Measurements from ENCODE around the gene SMIM15. TPM values are rescaled to one million over a fixed set of nuclear protein-coding genes. Genes with fewer than 3 reads are reported as not detected.
A peak's percentile ranks its signal among the peaks of the same experiment; 100 is the strongest.

The SMIM15 gene
- total and polyA plus RNA-seq, 2 donors (not counting 3 experiments of a cell fraction or from before 2014, with no cell fraction given), result 18.4 to 48.8 TPM

DNA sequence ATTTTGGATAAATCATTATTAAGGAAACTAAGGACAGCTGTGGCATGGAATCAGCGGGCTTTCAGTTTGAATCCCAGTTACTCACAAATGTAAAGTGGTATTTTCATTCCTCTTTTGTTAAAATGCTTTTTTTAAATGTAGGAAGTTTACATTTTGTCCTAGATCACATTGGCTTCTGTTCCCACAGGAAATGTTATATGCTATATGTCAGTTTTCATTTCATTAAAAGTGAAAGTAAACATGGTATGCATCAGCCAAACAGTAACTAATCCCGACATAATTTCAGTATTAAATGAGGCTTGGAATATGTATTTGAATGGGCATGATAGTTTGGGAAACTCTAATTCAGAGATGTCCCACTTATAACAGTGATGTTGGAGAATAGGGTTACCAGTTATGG lies 18.6 kb upstream of the SMIM15 start:
- H3K4me2 ChIP-seq (ENCODE audit: insufficient read depth, low read length), result peak overlapping the region; percentile 97
- no peak for TF ChIP-seq EZH2 (IDR thresholded peaks at IDR 0.05; ENCODE audit: borderline replicate concordance, low read depth, low read length, severe bottlenecking)
- no peak for TF ChIP-seq FOS (IDR thresholded peaks at IDR 0.05; ENCODE audit: borderline replicate concordance, insufficient read depth, low read length)
- TF ChIP-seq GATA2 (IDR thresholded peaks at IDR 0.05; ENCODE audit: insufficient read depth, insufficient read length, low read depth, low read length), result no peak
- TF ChIP-seq, protein P1, sequence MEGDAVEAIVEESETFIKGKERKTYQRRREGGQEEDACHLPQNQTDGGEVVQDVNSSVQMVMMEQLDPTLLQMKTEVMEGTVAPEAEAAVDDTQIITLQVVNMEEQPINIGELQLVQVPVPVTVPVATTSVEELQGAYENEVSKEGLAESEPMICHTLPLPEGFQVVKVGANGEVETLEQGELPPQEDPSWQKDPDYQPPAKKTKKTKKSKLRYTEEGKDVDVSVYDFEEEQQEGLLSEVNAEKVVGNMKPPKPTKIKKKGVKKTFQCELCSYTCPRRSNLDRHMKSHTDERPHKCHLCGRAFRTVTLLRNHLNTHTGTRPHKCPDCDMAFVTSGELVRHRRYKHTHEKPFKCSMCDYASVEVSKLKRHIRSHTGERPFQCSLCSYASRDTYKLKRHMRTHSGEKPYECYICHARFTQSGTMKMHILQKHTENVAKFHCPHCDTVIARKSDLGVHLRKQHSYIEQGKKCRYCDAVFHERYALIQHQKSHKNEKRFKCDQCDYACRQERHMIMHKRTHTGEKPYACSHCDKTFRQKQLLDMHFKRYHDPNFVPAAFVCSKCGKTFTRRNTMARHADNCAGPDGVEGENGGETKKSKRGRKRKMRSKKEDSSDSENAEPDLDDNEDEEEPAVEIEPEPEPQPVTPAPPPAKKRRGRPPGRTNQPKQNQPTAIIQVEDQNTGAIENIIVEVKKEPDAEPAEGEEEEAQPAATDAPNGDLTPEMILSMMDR (IDR thresholded peaks at IDR 0.05; ENCODE audit: extremely low read depth in 1 of 2, insufficient read depth in 1 of 2, low read depth in 1 of 2, low read length in 2 of 2), result no peak
- TF ChIP-seq POLR2AphosphoS5 (IDR thresholded peaks at IDR 0.05; ENCODE audit: insufficient read depth, low read depth, low read length), result no peak
- no peak for TF ChIP-seq POLR2A (IDR thresholded peaks at IDR 0.05; ENCODE audit: low read depth, low read length)
- TF ChIP-seq, protein P2, sequence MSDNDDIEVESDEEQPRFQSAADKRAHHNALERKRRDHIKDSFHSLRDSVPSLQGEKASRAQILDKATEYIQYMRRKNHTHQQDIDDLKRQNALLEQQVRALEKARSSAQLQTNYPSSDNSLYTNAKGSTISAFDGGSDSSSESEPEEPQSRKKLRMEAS (IDR thresholded peaks at IDR 0.05; ENCODE audit: insufficient read depth, insufficient read length), result no peak
- no peaks in the 10 kb centered on the region for H3K36me3 ChIP-seq (ENCODE audit: control insufficient read depth in 2 of 2, extremely low read depth in 1 of 2, insufficient read depth in 2 of 2, low read length in 2 of 2)
- H3K4me3 ChIP-seq (replicated peaks in 1 of 3; ENCODE audit: insufficient read depth in 1 of 3, low read depth in 1 of 3, low read length in 3 of 3), result peak overlapping the region in 2 of 3 experiments; percentile 60 to 68
- BruUV-seq (replicated peaks), result no TSS peak
- H3K27ac ChIP-seq (ENCODE audit: insufficient read depth, low read depth, low read length), result no peak overlapping the region
- intact Hi-C loops (cut with micrococcal nuclease) (loop anchor here (5.0 kb wide), 1 partner anchor 81 kb away; no protein-coding TSS in a partner anchor), dilution Hi-C loops (cut with MboI; ENCODE audit: extremely low pct_ligation_motif_present, low sequenced_read_pairs) (no loop called here)
- H4K20me1 ChIP-seq (replicated peaks; ENCODE audit: control insufficient read depth, extremely low read depth, insufficient read depth, low read length), result no peaks in the 10 kb centered on the region
- no peaks in the 10 kb centered on the region for H3K9me1 ChIP-seq (replicated peaks; ENCODE audit: control insufficient read depth, extremely low read depth, insufficient read depth, low read length)
- H3K4me1 ChIP-seq (ENCODE audit: control insufficient read depth, extremely low read depth, insufficient read depth, low read length), result no peaks in the 10 kb centered on the region
- no peaks in the 10 kb centered on the region for H3K79me2 ChIP-seq (ENCODE audit: control insufficient read depth, insufficient read depth, low read length)
- DNase-seq (ENCODE audit: low read depth, low spot score) (peak; percentile 29), FAIRE-seq (no peak)
- CTCF ChIA-PET, result interaction anchor here (2.1 kb wide), 1 partner anchor 8 kb away, joined by 5 read pairs; no protein-coding TSS in a partner anchor
- H3K9me3 ChIP-seq (replicated peaks; ENCODE audit: control insufficient read depth, insufficient read depth, low read length), result no peaks in the 10 kb centered on the region
- peak overlapping the region; percentile 26 for H3K9ac ChIP-seq (replicated peaks; ENCODE audit: extremely low read depth, insufficient read depth, low read length)
- H3K27me3 ChIP-seq (ENCODE audit: control insufficient read depth in 2 of 2, insufficient read depth in 2 of 2, low read length in 2 of 2), result no peaks in the 10 kb centered on the region
- POLR2A ChIA-PET, result no interaction called here
- peak overlapping the region; percentile 95 for H2AFZ ChIP-seq (ENCODE audit: low read depth, low read length)
